Hepatocyte (in vitro differentiated cells): ENCODE measurements around the gene PNO1. TPM values are rescaled to one million over a fixed set of nuclear protein-coding genes. Genes with fewer than 3 reads are reported as not detected.

Experiments used
- DNase-seq: peaks from one replicate; pipeline ENCODE4 v3.0.0-alpha.2; 2016; ENCODE audit warnings: low spot score
- H2AFZ ChIP-seq: fragments of 200-600 bp; sonication (generic); 2 replicates; pipeline ENCODE4 v1.6.0; 2016; ENCODE audit warnings: antibody characterized with exemption, mild to moderate bottlenecking
- H3K27ac ChIP-seq: fragments of 200-600 bp; sonication (generic); 2 replicates; pipeline ENCODE4 v1.5.1; 2016; ENCODE audit warnings: mild to moderate bottlenecking
- H3K27me3 ChIP-seq: fragments of 200-600 bp; sonication (generic); 2 replicates; pipeline ENCODE4 v1.6.1; 2016
- H3K36me3 ChIP-seq: fragments of 200-600 bp; sonication (generic); replicated peaks from 2 replicates; pipeline ENCODE4 v1.5.1; 2016; ENCODE audit warnings: low read depth; ENCODE audit not compliant: insufficient read depth
- H3K4me1 ChIP-seq: fragments of 200-600 bp; sonication (generic); 2 replicates; pipeline ENCODE4 v1.5.1; 2016; ENCODE audit warnings: mild to moderate bottlenecking, moderate library complexity; ENCODE audit not compliant: insufficient read depth
- H3K4me2 ChIP-seq: fragments of 200-600 bp; sonication (generic); 2 replicates; pipeline ENCODE4 v1.6.0; 2016
- H3K4me3 ChIP-seq: fragments of 200-600 bp; sonication (generic); 2 replicates; pipeline ENCODE4 v1.5.1; 2016; ENCODE audit warnings: mild to moderate bottlenecking
- H3K79me2 ChIP-seq: fragments of 200-600 bp; sonication (generic); 2 replicates; pipeline ENCODE4 v1.6.0; 2017; ENCODE audit warnings: mild to moderate bottlenecking
- H3K9me2 ChIP-seq: fragments of 200-600 bp; sonication (generic); replicated peaks from 2 replicates; pipeline ENCODE4 v1.6.0; 2017; ENCODE audit warnings: mild to moderate bottlenecking; ENCODE audit not compliant: insufficient read depth
- H3K9me3 ChIP-seq: fragments of 200-600 bp; sonication (generic); 2 replicates; pipeline ENCODE4 v1.5.1; 2016; ENCODE audit warnings: low read depth, mild to moderate bottlenecking
- H4K20me1 ChIP-seq: fragments of 200-600 bp; sonication (generic); 2 replicates; pipeline ENCODE4 v1.6.0; 2016; ENCODE audit warnings: mild to moderate bottlenecking; ENCODE audit not compliant: insufficient read depth, poor library complexity, severe bottlenecking
- CTCF ChIP-seq: fragments of 200-600 bp; sonication (generic); IDR thresholded peaks from 2 replicates; pipeline ENCODE4 v1.5.1; 2016; ENCODE audit warnings: antibody characterized with exemption, mild to moderate bottlenecking; ENCODE audit not compliant: poor library complexity
- EZH2 ChIP-seq: fragments of 200-600 bp; sonication (generic); IDR thresholded peaks from 2 replicates; pipeline ENCODE4 v1.6.1; 2016; ENCODE audit warnings: antibody characterized with exemption, mild to moderate bottlenecking, borderline replicate concordance
- EZH2phosphoT487 ChIP-seq: fragments of 200-600 bp; sonication (generic); IDR thresholded peaks from one replicate; pipeline ENCODE4 v1.6.1; 2018; ENCODE audit warnings: antibody characterized with exemption, mild to moderate bottlenecking, low read depth, moderate library complexity; ENCODE audit not compliant: unreplicated experiment, severe bottlenecking
- WGBS: methylation state at CpG from one replicate; pipeline ENCODE4 v1.1.6; 2016; ENCODE audit warnings: low lambda C conversion rate; ENCODE audit errors: missing lambda C conversion rate; 5-methylcytosine and 5-hydroxymethylcytosine counted together
- polyA plus RNA-seq: library from polyadenylated mRNA; unstranded; fragments of >200 nt; fragmentation: Nextera tagmentation; extraction: Ambion mirVana; gene quantifications from 2 replicates; pipeline ENCODE4 v1.2.1, GENCODE V29; 2016
- total RNA-seq: library from RNA; depleted of rRNA; stranded (reverse); fragments of >200 nt; gene quantifications from 2 replicates; pipeline ENCODE4 v1.2.3, GENCODE V29; 2014

PNO1 gene
- total and polyA plus RNA-seq, 2 experiments from 2014 or later: 15.5 to 22.9 TPM

- 83% methylated on average over 6 of the region's 6 CpGs for WGBS
- no peak overlapping the region for H3K4me3 ChIP-seq
- no peaks in the 10 kb centered on the region for H3K9me3 ChIP-seq
- no peak overlapping the region for H2AFZ ChIP-seq
- no peak overlapping the region for H3K4me2 ChIP-seq
- H3K27me3 ChIP-seq: no peaks in the 10 kb centered on the region
- H4K20me1 ChIP-seq: no peaks in the 10 kb centered on the region
- no peaks in the 10 kb centered on the region for H3K79me2 ChIP-seq
- no peaks in the 10 kb centered on the region for H3K4me1 ChIP-seq
- TF ChIP-seq EZH2phosphoT487 (no peak), EZH2 (no peak), CTCF (no peak)
- H3K36me3 ChIP-seq: no peaks in the 10 kb centered on the region
- no peak for DNase-seq
- no peak overlapping the region for H3K27ac ChIP-seq
- no peaks in the 10 kb centered on the region for H3K9me2 ChIP-seq
These were observed 23.1 kb upstream of the PNO1 start for GRCh38 chr2:68134554-68134953.

DNA sequence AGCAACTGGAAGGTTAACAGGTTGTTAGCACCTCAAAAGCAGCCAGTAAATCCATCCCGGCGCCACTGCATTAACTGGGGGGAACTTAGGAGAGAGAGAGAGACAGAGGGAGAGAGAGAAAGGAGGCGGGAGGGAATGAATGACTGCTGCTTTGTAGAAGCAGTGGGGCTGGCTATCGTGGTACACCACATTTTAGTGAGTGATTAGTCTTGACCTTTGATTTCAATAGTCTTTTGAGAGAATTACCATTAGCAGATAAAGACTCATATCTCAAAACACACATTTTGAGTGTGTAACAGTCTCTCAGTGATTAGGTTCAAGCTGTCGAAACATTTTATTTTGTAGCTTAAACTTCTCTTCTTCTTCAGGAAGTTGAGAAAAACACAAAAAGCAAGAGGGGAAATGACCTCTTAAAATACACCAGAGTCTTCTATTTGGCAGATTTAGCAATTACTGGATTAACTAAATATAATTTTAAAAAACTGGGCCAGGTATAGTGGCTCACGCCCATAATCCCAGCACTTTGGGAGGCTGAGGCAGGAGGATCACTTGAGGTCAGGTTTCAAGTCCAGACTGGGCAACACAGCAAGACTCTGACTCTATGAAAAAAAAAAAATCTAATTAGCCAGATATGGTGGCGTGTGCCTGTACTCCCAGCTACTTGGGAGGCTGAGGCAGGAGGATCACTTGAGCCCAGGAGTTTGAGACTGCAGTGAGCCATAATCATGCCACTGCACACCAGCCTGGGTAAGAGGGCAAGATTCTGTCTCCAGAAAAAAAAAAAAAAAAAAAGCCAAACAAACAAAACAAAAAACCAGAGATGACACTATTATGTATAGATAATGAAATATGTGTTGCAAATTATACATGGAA is 22.0 kb upstream of the PNO1 start:
- no peaks in the 10 kb centered on the region for H3K4me1 ChIP-seq
- WGBS: 64% methylated on average over 7 of the region's 7 CpGs
- no peak overlapping the region for H3K4me2 ChIP-seq
- H3K9me3 ChIP-seq: no peaks in the 10 kb centered on the region
- TF ChIP-seq EZH2phosphoT487 (no peak), EZH2 (no peak), CTCF (no peak)
- no peaks in the 10 kb centered on the region for H3K36me3 ChIP-seq
- no peaks in the 10 kb centered on the region for H3K9me2 ChIP-seq
- no peaks in the 10 kb centered on the region for H3K27me3 ChIP-seq
- H3K79me2 ChIP-seq: no peaks in the 10 kb centered on the region
- H3K4me3 ChIP-seq: no peak overlapping the region
- no peak overlapping the region for H2AFZ ChIP-seq
- H4K20me1 ChIP-seq: no peaks in the 10 kb centered on the region
- no peak overlapping the region for H3K27ac ChIP-seq
- no peak for DNase-seq

DNA sequence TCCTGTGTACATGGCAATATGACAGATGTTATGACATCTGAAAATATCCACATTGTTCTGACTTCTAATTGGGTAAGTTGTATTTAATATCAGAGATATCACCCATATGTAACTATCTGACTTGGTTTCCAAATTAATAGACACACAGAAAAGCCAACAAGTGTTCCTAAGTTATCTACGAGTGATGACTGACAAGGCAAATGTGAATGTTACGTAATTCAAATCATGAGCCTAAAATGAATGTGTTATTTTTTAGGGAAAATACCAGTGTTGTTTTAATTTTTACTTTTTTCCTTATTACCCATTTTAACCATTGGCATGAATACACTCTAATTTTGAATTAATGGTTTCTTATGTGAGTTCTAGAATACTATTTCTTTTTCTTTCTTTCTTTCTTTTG is 15.8 kb upstream of the PNO1 start:
- Histone ChIP-seq H3K27ac (no peak overlapping the region), H3K4me2 (no peak overlapping the region), H2AFZ (no peak overlapping the region), H3K36me3 (no peaks in the 10 kb centered on the region), H3K4me1 (no peaks in the 10 kb centered on the region), H3K4me3 (no peak overlapping the region), H3K79me2 (no peaks in the 10 kb centered on the region), H4K20me1 (no peaks in the 10 kb centered on the region), H3K27me3 (no peaks in the 10 kb centered on the region), H3K9me3 (no peaks in the 10 kb centered on the region), H3K9me2 (no peaks in the 10 kb centered on the region)
- 91% methylated on average over 2 of the region's 2 CpGs for WGBS
- TF ChIP-seq EZH2phosphoT487: no peak
- no peak for TF ChIP-seq CTCF
- no peak for TF ChIP-seq EZH2
- DNase-seq: no peak
